Mesendoderm (in vitro differentiated cells): Measurements from ENCODE around the gene KDM3B. TPM values are rescaled to one million over a fixed set of nuclear protein-coding genes. Genes with fewer than 3 reads are reported as not detected.

ENCODE experiments used
- DNase-seq: peaks from one replicate; pipeline ENCODE4 v3.0.0; 2013
- H2AK5ac ChIP-seq: 2 replicates; pipeline ENCODE4 v1.6.1; 2013; ENCODE audit warnings: low read length, inconsistent platforms
- H2BK120ac ChIP-seq: 2 replicates; pipeline ENCODE4 v1.6.1; 2013; ENCODE audit warnings: low read depth, mild to moderate bottlenecking, low read length, moderate library complexity, mixed read lengths
- H2BK15ac ChIP-seq: replicated peaks from 2 replicates; pipeline ENCODE4 v1.6.1; 2013; ENCODE audit warnings: low read depth, mild to moderate bottlenecking, moderate library complexity
- H2BK5ac ChIP-seq: 2 replicates; pipeline ENCODE4 v1.6.1; 2013; ENCODE audit warnings: low read length, inconsistent platforms
- H3K18ac ChIP-seq: 2 replicates; pipeline ENCODE4 v1.6.1; 2013; ENCODE audit warnings: mild to moderate bottlenecking, low read length, mixed read lengths
- H3K23ac ChIP-seq: one replicate; pipeline ENCODE4 v1.6.1; 2013; ENCODE audit warnings: low read length
- H3K27ac ChIP-seq: 2 replicates; pipeline ENCODE4 v1.5.1; 2013; ENCODE audit warnings: low read depth, mild to moderate bottlenecking, inconsistent platforms, low read length, moderate library complexity
- H3K27me3 ChIP-seq: 2 replicates; pipeline ENCODE4 v1.6.1; 2013; ENCODE audit warnings: low read length, control low read depth, mild to moderate bottlenecking, inconsistent platforms; ENCODE audit not compliant: insufficient read depth, poor library complexity
- H3K36me3 ChIP-seq: 2 replicates; pipeline ENCODE4 v1.6.1; 2013; ENCODE audit warnings: low read length, inconsistent platforms; ENCODE audit not compliant: control insufficient read depth, insufficient read depth
- H3K4ac ChIP-seq: one replicate; pipeline ENCODE4 v1.6.1; 2013; ENCODE audit warnings: low read depth, mild to moderate bottlenecking, low read length, moderate library complexity
- H3K4me1 ChIP-seq: 2 replicates; pipeline ENCODE4 v1.6.1; 2013; ENCODE audit warnings: low read depth, low read length, inconsistent platforms; ENCODE audit not compliant: control insufficient read depth
- H3K4me2 ChIP-seq: 2 replicates; pipeline ENCODE4 v1.6.1; 2013; ENCODE audit warnings: low read length
- H3K4me3 ChIP-seq: 2 replicates; pipeline ENCODE4 v1.5.1; 2013; ENCODE audit warnings: mild to moderate bottlenecking, low read length
- H3K56ac ChIP-seq: one replicate; pipeline ENCODE4 v1.6.1; 2013; ENCODE audit warnings: low read length
- H3K79me1 ChIP-seq: 2 replicates; pipeline ENCODE4 v1.6.1; 2013; ENCODE audit warnings: low read length, inconsistent platforms
- H3K79me2 ChIP-seq: 2 replicates; pipeline ENCODE4 v1.6.1; 2013; ENCODE audit warnings: mild to moderate bottlenecking, low read length; ENCODE audit not compliant: control insufficient read depth, insufficient read depth
- H3K9ac ChIP-seq: 2 replicates; pipeline ENCODE4 v1.6.1; 2013; ENCODE audit warnings: low read length, inconsistent platforms
- H4K5ac ChIP-seq: one replicate; pipeline ENCODE4 v1.6.1; 2013; ENCODE audit warnings: low read length
- H4K8ac ChIP-seq: one replicate; pipeline ENCODE4 v1.6.1; 2013; ENCODE audit warnings: low read depth, mild to moderate bottlenecking, control low read depth, low read length, moderate library complexity
- WGBS: extraction: QIAGEN DNeasy Blood & Tissue Kit; methylation state at CpG from one replicate; pipeline ENCODE4 v1.1.7; 2013; ENCODE audit warnings: low lambda C conversion rate, missing lambda C conversion rate; ENCODE audit not compliant: insufficient coverage; ENCODE audit errors: extremely low coverage; 5-methylcytosine and 5-hydroxymethylcytosine counted together
- polyA plus RNA-seq, 2 experiments: library from polyadenylated mRNA; stranded (reverse); fragments of 200-250 nt; gene quantifications; one replicate each; pipeline ENCODE4 v1.2.3, GENCODE V29; 2013

KDM3B gene
- polyA plus RNA-seq (2013, experiment 1 of 2), result 28.6 TPM
- 27.5 TPM for polyA plus RNA-seq (2013, experiment 2 of 2)

- peaks cover 9% of the 10 kb centered on the region for H3K36me3 ChIP-seq
- H3K23ac ChIP-seq, result peak within 1 kb of the TSS; percentile 85
Measured at GRCh38 chr5:138352071-138352721, at the start of gene KDM3B. KDM3B (plus strand) TSS chr5:138352685; CDS start chr5:138352796, 111 bp downstream.

GRCh38 chr5:138303372-138303771 is 49.1 kb upstream of the KDM3B start:
- H3K9ac ChIP-seq, result no peak overlapping the region
- no peak overlapping the region for H4K8ac ChIP-seq
- no peak overlapping the region for H4K5ac ChIP-seq
- H3K27ac ChIP-seq, result no peak overlapping the region
- no peak overlapping the region for H2BK5ac ChIP-seq
- no peak overlapping the region for H2BK120ac ChIP-seq
- WGBS, result no CpG with 5 or more reads among the region's 6 CpGs
- H3K18ac ChIP-seq, result no peak overlapping the region
- no peak overlapping the region for H2AK5ac ChIP-seq
- H3K79me2 ChIP-seq, result no peaks in the 10 kb centered on the region
- H3K4me1 ChIP-seq, result no peaks in the 10 kb centered on the region
- H3K4me2 ChIP-seq, result no peak overlapping the region
- H3K36me3 ChIP-seq, result no peaks in the 10 kb centered on the region
- no peak overlapping the region for H2BK15ac ChIP-seq
- H3K23ac ChIP-seq, result no peak overlapping the region
- DNase-seq, result no peak
- H3K79me1 ChIP-seq, result no peaks in the 10 kb centered on the region
- no peak overlapping the region for H3K4me3 ChIP-seq
- H3K56ac ChIP-seq, result no peak overlapping the region
- no peak overlapping the region for H3K4ac ChIP-seq
- no peaks in the 10 kb centered on the region for H3K27me3 ChIP-seq

More at GRCh38 chr5:138352071-138352721, at the start of gene KDM3B:
- Histone ChIP-seq H3K4ac (peak within 1 kb of the TSS; percentile 98), H3K79me2 (peaks cover 35% of the 10 kb centered on the region), H3K4me1 (peaks cover 8% of the 10 kb centered on the region), H3K9ac (peak within 1 kb of the TSS; percentile 94), H2BK15ac (no peak within 1 kb of the TSS), H3K79me1 (peaks cover 6% of the 10 kb centered on the region), H3K4me3 (peak within 1 kb of the TSS; percentile 92), H3K27me3 (no peaks in the 10 kb centered on the region), H3K18ac (peak within 1 kb of the TSS; percentile 100), H3K56ac (peak within 1 kb of the TSS; percentile 95), H2BK5ac (no peak within 1 kb of the TSS), H3K27ac (peak within 1 kb of the TSS; percentile 95), H3K4me2 (peak within 1 kb of the TSS; percentile 34), H4K5ac (no peak within 1 kb of the TSS), H2BK120ac (peak within 1 kb of the TSS; percentile 69), H4K8ac (peak within 1 kb of the TSS; percentile 88), H2AK5ac (no peak within 1 kb of the TSS)
- DNase-seq, result peak; percentile 93
- no CpG with 5 or more reads among the region's 30 CpGs for WGBS

- Histone ChIP-seq H3K4me2 (no peak overlapping the region), H3K18ac (no peak overlapping the region), H3K79me1 (no peaks in the 10 kb centered on the region), H3K9ac (no peak overlapping the region), H4K8ac (no peak overlapping the region), H3K79me2 (no peaks in the 10 kb centered on the region), H3K4me3 (no peak overlapping the region), H3K27ac (no peak overlapping the region), H2BK120ac (no peak overlapping the region), H3K27me3 (no peaks in the 10 kb centered on the region), H2BK15ac (no peak overlapping the region), H3K36me3 (no peaks in the 10 kb centered on the region), H4K5ac (no peak overlapping the region), H3K4ac (no peak overlapping the region), H3K56ac (no peak overlapping the region), H3K23ac (no peak overlapping the region), H3K4me1 (no peaks in the 10 kb centered on the region), H2AK5ac (no peak overlapping the region), H2BK5ac (no peak overlapping the region)
- no peak for DNase-seq
- no CpG with 5 or more reads among the region's 1 CpG for WGBS
Measured at GRCh38 chr5:138305797-138306196, 46.7 kb upstream of the KDM3B start.

- Histone ChIP-seq H3K9ac (no peak overlapping the region), H3K18ac (no peak overlapping the region), H3K56ac (no peak overlapping the region), H2BK15ac (no peak overlapping the region), H2BK5ac (no peak overlapping the region), H3K4me1 (no peaks in the 10 kb centered on the region), H4K5ac (no peak overlapping the region), H3K4ac (no peak overlapping the region), H3K36me3 (peaks cover 2% of the 10 kb centered on the region), H3K4me2 (no peak overlapping the region), H3K79me2 (no peaks in the 10 kb centered on the region), H3K79me1 (no peaks in the 10 kb centered on the region), H3K23ac (no peak overlapping the region), H3K4me3 (no peak overlapping the region), H2BK120ac (no peak overlapping the region), H4K8ac (no peak overlapping the region), H2AK5ac (no peak overlapping the region), H3K27me3 (no peaks in the 10 kb centered on the region), H3K27ac (no peak overlapping the region)
- no CpG with 5 or more reads among the region's 7 CpGs for WGBS
- no peak for DNase-seq
Measured at GRCh38 chr5:138315751-138316278, 36.7 kb upstream of the KDM3B start.

GRCh38 chr5:138316355-138316754 is 36.1 kb upstream of the KDM3B start:
- Histone ChIP-seq H3K23ac (no peak overlapping the region), H3K27me3 (no peaks in the 10 kb centered on the region), H3K27ac (no peak overlapping the region), H3K4ac (no peak overlapping the region), H4K5ac (no peak overlapping the region), H2BK120ac (no peak overlapping the region), H3K4me1 (no peaks in the 10 kb centered on the region), H4K8ac (no peak overlapping the region), H3K4me3 (no peak overlapping the region), H3K56ac (no peak overlapping the region), H3K79me2 (no peaks in the 10 kb centered on the region), H3K79me1 (no peaks in the 10 kb centered on the region), H2BK15ac (no peak overlapping the region), H3K4me2 (no peak overlapping the region), H3K36me3 (peaks cover 2% of the 10 kb centered on the region), H2AK5ac (no peak overlapping the region), H3K18ac (no peak overlapping the region), H3K9ac (no peak overlapping the region), H2BK5ac (no peak overlapping the region)
- WGBS, result no CpG with 5 or more reads among the region's 3 CpGs
- peak; percentile 43 for DNase-seq
